Measurements from ENCODE around the gene OR12D3.

DNA sequence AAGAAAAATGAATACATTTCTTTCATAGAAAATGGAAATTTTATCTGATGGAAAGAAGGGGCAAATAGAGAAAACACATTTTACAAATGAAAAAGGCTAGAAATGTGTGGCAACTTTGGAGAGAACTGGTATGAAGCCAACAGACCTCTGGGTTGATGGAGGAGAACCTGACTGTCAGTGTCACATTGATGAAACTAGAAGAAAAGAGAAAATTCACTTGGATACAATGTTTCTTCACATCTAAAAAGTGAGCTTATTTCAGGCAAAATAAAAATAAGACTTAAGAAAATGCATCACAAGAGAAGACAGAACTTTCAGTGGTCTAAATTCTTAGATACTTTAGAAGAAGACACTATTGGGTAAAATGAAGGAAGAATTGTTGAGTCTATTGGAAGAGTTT, 20.2 kb upstream of the OR12D3 start, which contains the start of gene OR12D2:
- TF ChIP-seq, protein P1, sequence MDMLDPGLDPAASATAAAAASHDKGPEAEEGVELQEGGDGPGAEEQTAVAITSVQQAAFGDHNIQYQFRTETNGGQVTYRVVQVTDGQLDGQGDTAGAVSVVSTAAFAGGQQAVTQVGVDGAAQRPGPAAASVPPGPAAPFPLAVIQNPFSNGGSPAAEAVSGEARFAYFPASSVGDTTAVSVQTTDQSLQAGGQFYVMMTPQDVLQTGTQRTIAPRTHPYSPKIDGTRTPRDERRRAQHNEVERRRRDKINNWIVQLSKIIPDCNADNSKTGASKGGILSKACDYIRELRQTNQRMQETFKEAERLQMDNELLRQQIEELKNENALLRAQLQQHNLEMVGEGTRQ (CRISPR knock-in tag; IDR thresholded peaks at IDR 0.05) = no peak
- TF ChIP-seq, protein P2, sequence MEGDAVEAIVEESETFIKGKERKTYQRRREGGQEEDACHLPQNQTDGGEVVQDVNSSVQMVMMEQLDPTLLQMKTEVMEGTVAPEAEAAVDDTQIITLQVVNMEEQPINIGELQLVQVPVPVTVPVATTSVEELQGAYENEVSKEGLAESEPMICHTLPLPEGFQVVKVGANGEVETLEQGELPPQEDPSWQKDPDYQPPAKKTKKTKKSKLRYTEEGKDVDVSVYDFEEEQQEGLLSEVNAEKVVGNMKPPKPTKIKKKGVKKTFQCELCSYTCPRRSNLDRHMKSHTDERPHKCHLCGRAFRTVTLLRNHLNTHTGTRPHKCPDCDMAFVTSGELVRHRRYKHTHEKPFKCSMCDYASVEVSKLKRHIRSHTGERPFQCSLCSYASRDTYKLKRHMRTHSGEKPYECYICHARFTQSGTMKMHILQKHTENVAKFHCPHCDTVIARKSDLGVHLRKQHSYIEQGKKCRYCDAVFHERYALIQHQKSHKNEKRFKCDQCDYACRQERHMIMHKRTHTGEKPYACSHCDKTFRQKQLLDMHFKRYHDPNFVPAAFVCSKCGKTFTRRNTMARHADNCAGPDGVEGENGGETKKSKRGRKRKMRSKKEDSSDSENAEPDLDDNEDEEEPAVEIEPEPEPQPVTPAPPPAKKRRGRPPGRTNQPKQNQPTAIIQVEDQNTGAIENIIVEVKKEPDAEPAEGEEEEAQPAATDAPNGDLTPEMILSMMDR (IDR thresholded peaks at IDR 0.05) = no peak
- TF ChIP-seq CREB1 (CRISPR knock-in tag; IDR thresholded peaks at IDR 0.05) (no peak), GRHL2 (CRISPR knock-in tag; IDR thresholded peaks at IDR 0.05; ENCODE audit: insufficient replicate concordance, severe bottlenecking) (no peak), FOXP1 (CRISPR knock-in tag; IDR thresholded peaks at IDR 0.05; ENCODE audit: borderline replicate concordance) (no peak)
- TF ChIP-seq, protein P3, sequence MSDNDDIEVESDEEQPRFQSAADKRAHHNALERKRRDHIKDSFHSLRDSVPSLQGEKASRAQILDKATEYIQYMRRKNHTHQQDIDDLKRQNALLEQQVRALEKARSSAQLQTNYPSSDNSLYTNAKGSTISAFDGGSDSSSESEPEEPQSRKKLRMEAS (CRISPR knock-in tag; IDR thresholded peaks at IDR 0.05) = no peak
- TF ChIP-seq, protein P4, sequence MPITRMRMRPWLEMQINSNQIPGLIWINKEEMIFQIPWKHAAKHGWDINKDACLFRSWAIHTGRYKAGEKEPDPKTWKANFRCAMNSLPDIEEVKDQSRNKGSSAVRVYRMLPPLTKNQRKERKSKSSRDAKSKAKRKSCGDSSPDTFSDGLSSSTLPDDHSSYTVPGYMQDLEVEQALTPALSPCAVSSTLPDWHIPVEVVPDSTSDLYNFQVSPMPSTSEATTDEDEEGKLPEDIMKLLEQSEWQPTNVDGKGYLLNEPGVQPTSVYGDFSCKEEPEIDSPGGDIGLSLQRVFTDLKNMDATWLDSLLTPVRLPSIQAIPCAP (CRISPR knock-in tag; IDR thresholded peaks at IDR 0.05) = no peak
- TF ChIP-seq, protein P5, sequence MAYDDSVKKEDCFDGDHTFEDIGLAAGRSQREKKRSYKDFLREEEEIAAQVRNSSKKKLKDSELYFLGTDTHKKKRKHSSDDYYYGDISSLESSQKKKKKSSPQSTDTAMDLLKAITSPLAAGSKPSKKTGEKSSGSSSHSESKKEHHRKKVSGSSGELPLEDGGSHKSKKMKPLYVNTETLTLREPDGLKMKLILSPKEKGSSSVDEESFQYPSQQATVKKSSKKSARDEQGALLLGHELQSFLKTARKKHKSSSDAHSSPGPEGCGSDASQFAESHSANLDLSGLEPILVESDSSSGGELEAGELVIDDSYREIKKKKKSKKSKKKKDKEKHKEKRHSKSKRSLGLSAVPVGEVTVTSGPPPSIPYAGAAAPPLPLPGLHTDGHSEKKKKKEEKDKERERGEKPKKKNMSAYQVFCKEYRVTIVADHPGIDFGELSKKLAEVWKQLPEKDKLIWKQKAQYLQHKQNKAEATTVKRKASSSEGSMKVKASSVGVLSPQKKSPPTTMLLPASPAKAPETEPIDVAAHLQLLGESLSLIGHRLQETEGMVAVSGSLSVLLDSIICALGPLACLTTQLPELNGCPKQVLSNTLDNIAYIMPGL (CRISPR knock-in tag; IDR thresholded peaks at IDR 0.05) = no peak
- TF ChIP-seq, protein P6, sequence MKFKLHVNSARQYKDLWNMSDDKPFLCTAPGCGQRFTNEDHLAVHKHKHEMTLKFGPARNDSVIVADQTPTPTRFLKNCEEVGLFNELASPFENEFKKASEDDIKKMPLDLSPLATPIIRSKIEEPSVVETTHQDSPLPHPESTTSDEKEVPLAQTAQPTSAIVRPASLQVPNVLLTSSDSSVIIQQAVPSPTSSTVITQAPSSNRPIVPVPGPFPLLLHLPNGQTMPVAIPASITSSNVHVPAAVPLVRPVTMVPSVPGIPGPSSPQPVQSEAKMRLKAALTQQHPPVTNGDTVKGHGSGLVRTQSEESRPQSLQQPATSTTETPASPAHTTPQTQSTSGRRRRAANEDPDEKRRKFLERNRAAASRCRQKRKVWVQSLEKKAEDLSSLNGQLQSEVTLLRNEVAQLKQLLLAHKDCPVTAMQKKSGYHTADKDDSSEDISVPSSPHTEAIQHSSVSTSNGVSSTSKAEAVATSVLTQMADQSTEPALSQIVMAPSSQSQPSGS (CRISPR knock-in tag; IDR thresholded peaks at IDR 0.05; ENCODE audit: borderline replicate concordance, low read depth) = no peak
- TF ChIP-seq, protein P7, sequence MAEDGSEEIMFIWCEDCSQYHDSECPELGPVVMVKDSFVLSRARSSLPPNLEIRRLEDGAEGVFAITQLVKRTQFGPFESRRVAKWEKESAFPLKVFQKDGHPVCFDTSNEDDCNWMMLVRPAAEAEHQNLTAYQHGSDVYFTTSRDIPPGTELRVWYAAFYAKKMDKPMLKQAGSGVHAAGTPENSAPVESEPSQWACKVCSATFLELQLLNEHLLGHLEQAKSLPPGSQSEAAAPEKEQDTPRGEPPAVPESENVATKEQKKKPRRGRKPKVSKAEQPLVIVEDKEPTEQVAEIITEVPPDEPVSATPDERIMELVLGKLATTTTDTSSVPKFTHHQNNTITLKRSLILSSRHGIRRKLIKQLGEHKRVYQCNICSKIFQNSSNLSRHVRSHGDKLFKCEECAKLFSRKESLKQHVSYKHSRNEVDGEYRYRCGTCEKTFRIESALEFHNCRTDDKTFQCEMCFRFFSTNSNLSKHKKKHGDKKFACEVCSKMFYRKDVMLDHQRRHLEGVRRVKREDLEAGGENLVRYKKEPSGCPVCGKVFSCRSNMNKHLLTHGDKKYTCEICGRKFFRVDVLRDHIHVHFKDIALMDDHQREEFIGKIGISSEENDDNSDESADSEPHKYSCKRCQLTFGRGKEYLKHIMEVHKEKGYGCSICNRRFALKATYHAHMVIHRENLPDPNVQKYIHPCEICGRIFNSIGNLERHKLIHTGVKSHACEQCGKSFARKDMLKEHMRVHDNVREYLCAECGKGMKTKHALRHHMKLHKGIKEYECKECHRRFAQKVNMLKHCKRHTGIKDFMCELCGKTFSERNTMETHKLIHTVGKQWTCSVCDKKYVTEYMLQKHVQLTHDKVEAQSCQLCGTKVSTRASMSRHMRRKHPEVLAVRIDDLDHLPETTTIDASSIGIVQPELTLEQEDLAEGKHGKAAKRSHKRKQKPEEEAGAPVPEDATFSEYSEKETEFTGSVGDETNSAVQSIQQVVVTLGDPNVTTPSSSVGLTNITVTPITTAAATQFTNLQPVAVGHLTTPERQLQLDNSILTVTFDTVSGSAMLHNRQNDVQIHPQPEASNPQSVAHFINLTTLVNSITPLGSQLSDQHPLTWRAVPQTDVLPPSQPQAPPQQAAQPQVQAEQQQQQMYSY (CRISPR knock-in tag; IDR thresholded peaks at IDR 0.05) = no peak
- TF ChIP-seq, protein P8, sequence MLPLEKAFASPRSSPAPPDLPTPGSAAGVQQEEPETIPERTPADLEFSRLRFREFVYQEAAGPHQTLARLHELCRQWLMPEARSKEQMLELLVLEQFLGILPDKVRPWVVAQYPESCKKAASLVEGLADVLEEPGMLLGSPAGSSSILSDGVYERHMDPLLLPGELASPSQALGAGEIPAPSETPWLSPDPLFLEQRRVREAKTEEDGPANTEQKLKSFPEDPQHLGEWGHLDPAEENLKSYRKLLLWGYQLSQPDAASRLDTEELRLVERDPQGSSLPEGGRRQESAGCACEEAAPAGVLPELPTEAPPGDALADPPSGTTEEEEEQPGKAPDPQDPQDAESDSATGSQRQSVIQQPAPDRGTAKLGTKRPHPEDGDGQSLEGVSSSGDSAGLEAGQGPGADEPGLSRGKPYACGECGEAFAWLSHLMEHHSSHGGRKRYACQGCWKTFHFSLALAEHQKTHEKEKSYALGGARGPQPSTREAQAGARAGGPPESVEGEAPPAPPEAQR (CRISPR knock-in tag; IDR thresholded peaks at IDR 0.05) = no peak
